GM19324 (cell line): ENCODE results near the gene KLHL13.
"Not testable (repeated sequence)": the region's sequence is repeated elsewhere in the genome, so short reads cannot be mapped to it uniquely, and the experiment has no call there.

Source experiments
- ATAC-seq: cut with Tn5 transposase; IDR thresholded peaks from one replicate; pipeline ENCODE4 v1.9.1; 2021; ENCODE audit warnings: mild to moderate bottlenecking, moderate library complexity; ENCODE audit not compliant: unreplicated experiment, low FRiP score

Gene KLHL13, protein sequence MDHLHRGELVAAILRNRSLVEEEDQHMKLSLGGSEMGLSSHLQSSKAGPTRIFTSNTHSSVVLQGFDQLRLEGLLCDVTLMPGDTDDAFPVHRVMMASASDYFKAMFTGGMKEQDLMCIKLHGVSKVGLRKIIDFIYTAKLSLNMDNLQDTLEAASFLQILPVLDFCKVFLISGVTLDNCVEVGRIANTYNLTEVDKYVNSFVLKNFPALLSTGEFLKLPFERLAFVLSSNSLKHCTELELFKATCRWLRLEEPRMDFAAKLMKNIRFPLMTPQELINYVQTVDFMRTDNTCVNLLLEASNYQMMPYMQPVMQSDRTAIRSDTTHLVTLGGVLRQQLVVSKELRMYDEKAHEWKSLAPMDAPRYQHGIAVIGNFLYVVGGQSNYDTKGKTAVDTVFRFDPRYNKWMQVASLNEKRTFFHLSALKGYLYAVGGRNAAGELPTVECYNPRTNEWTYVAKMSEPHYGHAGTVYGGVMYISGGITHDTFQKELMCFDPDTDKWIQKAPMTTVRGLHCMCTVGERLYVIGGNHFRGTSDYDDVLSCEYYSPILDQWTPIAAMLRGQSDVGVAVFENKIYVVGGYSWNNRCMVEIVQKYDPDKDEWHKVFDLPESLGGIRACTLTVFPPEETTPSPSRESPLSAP

DNA sequence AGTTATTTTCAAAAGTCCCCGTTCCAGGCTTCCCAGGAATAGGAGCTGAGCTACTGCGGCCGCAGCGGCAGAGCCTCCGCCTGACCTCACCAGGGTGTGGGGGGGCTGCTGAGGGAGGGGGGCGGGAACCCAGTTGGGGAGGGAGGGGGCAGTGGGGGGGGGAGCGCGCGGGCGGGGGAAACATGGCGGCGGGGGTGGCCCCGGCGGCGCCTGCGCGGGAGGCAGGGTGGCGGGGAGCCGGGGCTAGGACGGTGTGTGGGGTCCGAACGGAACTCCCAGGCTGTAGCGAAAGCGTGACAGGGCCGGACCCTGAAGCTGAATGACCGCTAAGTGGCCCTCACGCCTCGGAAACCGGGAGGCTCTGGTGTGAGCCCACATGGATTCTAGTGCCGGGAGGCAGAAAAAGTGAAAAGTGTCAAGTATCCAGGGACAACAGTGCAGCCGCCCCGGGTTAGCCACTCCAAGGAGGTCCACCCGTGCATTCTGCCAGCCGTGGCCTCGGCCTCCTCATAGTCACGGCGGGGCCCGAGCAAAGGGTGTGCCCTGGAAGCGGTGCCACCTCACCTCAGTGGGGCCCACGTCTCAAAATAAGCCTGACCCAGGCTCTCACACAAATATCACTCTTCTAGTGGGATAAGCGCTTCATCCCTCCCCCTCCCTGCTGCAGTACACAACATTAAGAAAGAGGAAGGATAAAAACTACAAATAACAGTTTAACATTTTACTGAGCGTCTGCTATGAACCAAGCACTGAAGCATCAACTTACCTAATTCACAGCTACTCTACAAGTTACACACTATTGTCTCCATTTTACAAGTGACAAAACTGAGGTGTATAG is at the start of gene KLHL13:
TSS of gene KLHL13 (minus strand) at position 98 of the 838 bp plus-strand sequence. CDS start 88,337 bp downstream, outside the sequence.
- no peak for ATAC-seq

DNA sequence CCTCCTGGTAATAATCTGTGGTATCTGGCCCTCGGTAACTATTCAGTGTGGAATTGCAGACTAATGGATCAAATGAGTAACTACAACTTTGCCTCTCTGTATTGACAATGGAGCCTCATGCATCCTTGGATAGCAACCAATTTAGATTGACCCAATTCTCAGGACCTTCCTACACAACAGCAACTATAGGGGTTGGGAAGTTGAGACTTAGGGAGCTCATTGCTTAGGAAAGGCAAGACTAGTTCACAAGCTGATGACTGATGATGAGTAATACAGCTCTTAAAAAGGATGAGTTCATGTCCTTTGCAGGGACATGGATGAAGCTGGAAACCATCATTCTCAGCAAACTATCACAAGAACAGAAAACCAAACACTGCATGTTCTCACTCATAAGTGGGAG is 47.5 kb upstream of the KLHL13 start:
- ATAC-seq, result no peak

GRCh38 chrX:118156953-118157608 is 40.5 kb upstream of the KLHL13 start:
- ATAC-seq, result no peak

- ATAC-seq, result no peak
These were observed 39.8 kb upstream of the KLHL13 start for GRCh38 chrX:118156254-118156952.

GRCh38 chrX:118153270-118153669 is 36.7 kb upstream of the KLHL13 start:
- no peak for ATAC-seq

DNA sequence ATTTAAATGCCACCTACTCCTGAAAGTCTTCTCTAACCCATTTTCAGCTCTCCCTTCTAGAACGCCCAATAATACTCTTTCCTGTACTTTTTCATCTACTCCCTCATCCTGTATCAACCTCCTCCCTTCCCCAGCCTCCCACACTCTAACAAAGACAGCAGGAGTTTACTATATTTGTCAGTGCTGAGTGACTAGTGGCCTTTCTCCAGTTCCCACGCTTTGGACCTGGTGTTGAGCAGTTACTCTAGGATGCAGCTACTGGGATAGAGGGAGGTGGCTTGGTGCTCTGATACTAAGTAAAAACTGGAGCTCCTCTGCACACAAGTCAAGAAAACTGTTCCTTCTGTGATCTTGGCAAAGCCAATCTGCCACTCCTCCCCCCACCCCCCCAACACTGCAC is 36.1 kb upstream of the KLHL13 start:
- ATAC-seq, result no peak

DNA sequence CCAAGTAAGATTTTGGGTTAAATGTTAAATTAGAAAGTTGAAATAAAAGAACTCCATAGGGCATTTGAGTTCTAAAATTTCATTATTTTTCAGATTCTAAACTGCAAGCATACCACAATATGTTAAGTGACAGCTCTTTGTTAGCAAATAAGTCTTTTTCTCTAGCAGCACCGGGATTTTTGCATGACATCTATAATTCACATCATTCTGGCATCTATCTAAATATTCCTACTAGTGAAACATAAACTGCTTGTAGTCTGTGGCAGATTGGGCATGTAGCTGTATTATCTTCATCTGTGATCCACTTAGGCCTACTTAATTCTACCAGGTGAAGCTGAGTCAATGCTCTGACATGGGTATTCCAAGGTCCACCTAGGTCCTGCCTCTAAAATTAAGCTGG is 32.1 kb upstream of the KLHL13 start:
- ATAC-seq, result no peak

- not testable (repeated sequence) for ATAC-seq
These were observed 31.2 kb upstream of the KLHL13 start for GRCh38 chrX:118147771-118148170.

GRCh38 chrX:118143578-118143977 is 27.0 kb upstream of the KLHL13 start:
- ATAC-seq, result no peak

DNA sequence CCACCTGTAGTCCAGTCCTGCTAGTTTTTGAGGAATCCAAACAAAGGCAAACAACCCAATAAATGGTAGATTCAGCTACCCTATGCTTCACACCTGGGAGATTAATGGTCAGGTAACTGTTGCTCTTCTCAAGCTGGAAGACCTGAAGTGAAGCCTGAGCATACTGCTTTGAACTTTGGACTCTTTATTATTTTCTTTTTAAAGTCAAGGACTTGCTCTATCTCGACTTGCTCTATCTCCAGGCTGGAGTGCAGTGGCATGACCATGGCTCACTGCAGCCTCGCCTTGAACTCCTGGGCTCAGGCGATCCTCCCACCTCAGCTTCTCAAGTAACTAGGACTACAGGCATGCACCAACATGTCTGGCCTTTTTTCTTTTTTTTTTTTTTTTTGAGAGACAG is 14.7 kb upstream of the KLHL13 start:
- no peak for ATAC-seq

DNA sequence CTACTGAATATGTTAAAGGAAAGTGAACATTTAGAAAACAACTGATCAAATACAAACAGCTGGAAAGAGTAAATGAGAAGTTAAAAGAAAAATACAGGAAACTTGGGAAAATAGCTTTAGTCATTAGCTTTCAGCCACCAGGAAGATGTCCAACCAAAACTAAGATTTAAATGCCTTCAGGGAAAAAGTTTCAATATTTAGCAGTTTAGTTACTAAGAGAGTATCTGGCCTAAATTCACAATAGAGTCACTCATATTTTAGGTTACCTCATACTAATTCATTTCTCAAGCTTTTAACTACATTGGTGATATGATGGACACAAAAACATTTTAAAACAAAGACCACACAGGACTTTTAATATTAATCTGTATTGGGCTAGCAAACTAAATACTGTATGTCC is 13.1 kb upstream of the KLHL13 start:
- ATAC-seq, result no peak

- ATAC-seq, result no peak
These were observed 12.1 kb upstream of the KLHL13 start for GRCh38 chrX:118128724-118129123.

GRCh38 chrX:118126286-118126685 is 9.7 kb upstream of the KLHL13 start:
- no peak for ATAC-seq

DNA sequence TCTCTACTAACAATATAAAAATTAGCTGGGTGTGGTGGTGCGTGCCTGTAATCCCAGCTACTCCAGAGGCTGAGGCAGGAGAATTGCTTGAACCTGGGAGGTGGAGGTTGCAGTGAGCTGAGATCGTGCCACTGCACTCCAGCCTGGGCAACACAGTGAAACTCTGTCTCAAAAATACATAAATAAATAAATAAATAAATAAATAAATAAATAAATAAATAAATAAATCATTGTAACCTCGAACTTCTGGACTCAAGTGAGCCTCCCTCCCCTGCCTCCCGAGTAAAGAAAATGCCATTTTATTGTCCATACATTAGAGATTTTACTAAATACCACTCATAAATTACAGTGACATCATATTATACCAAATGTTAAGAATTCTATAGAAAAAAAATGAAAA is 7.6 kb upstream of the KLHL13 start:
- ATAC-seq, result not testable (repeated sequence)

DNA sequence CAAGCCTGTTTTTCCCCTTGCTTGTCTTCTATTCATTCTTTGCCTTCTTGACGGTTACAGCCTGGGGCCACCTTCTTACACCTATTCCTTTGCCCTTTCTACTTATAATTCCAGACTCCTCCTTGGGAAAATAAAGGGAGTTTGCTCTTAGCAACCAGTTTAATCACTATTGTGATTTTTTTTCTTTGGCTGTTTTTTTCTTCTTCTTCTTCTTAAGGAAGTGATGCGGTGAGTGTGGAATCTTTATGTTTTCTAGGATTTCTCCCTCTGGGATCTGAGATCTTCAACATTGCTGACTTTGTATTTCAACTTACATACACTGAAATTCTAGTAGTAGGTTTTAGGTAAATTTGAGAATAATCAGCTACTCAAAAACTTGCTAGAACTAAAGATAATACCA is 1.1 kb upstream of the KLHL13 start:
- no peak for ATAC-seq

- no peak for ATAC-seq
These were observed 477 bp downstream of the KLHL13 start for GRCh38 chrX:118115953-118116712.

DNA sequence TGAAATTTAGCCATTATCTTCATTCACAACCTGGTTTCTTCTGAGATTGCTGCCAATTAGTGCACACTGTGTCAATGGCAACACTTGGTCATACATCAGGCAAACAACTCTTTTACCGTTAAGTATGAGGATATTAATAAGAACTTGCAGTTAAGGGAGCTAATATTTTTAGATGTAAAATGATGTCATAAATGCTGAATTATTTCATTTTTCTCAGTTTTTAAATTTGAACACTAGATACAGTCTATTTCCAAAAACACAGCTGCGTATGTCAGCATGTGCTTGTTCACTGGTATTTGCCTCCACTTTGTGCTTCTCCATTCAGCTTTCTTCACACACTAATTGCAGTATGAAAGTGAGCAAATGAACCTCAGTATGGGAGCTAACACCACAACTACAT is 1.6 kb downstream of the KLHL13 start:
- no peak for ATAC-seq

DNA sequence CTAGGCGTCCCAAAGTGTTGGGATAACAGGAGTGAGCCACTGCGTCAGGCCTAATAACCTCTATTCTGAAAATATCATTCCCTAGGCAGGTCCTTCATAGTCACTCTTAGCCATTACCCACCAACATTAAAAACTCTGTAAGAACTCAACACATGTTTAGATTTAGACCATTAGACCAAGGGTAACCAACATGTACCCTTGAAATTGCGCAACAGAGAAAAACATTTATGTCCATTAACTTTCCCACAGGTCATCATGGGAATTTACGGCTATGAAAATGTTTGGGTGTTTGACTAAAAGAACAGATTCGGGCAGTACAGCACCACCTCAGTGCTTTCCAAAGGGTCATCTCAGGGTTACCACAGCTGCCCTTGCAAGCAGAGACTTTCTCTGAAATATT is 7.5 kb downstream of the KLHL13 start:
- ATAC-seq, result no peak

DNA sequence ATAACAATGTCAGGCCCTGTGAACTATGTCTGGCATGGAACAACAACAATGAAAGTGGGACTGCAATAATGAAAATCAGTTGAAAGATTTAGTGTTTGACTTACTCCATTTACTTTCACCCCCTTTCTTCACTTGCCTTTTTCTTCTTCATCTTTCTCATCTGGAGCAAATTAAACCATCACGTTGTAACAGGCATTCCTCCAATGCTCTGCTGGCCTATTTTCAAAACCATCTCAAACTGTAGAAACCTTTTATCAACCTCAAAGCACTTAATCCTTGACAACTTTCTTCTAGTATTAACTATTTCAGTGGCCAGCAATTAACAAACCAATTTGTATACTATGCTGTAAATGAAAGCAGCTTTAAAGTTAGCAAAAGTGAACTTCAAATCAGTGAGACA is 8.3 kb downstream of the KLHL13 start:
- ATAC-seq, result no peak
